ENCODE data around the gene CFAP410. TPM values are rescaled to one million over a fixed set of nuclear protein-coding genes. Genes with fewer than 3 reads are reported as not detected.

CFAP410 gene
- total RNA-seq, 6 experiments from 2014 or later, result 6.9 to 15.4 (median 13.1) TPM

DNA sequence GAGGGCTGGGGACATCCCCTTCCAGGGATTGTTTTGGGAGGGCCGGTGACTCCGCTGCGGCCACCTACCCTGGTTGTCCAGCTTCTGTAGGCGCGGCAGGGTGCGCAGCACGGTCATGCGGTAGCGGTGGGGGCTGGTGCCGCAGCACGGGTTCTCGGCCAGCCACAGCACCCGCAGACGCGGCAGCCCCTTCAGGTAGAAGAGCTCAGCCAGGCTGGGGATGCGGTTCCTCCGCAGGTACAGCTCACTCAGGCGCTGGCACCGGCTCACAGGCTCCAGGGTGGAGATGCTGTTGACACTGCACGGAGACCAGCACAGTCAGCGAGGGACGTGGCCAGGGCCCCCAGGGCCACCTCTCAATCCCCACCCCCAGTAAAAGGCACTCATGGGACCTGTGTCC lies 6.2 kb downstream of the CFAP410 start:
- ATAC-seq (no peak), DNase-seq (no peak)
- no peak overlapping the region for H3K4me3 ChIP-seq
- peaks cover 0 to 4% (median 0%) of the 10 kb centered on the region in 4 donors for H3K4me1 ChIP-seq
- H3K27ac ChIP-seq, result no peak overlapping the region
- no peaks in the 10 kb centered on the region for H3K36me3 ChIP-seq
- no peak for TF ChIP-seq POLR2A (IDR thresholded peaks at IDR 0.05)
- TF ChIP-seq, protein P1, sequence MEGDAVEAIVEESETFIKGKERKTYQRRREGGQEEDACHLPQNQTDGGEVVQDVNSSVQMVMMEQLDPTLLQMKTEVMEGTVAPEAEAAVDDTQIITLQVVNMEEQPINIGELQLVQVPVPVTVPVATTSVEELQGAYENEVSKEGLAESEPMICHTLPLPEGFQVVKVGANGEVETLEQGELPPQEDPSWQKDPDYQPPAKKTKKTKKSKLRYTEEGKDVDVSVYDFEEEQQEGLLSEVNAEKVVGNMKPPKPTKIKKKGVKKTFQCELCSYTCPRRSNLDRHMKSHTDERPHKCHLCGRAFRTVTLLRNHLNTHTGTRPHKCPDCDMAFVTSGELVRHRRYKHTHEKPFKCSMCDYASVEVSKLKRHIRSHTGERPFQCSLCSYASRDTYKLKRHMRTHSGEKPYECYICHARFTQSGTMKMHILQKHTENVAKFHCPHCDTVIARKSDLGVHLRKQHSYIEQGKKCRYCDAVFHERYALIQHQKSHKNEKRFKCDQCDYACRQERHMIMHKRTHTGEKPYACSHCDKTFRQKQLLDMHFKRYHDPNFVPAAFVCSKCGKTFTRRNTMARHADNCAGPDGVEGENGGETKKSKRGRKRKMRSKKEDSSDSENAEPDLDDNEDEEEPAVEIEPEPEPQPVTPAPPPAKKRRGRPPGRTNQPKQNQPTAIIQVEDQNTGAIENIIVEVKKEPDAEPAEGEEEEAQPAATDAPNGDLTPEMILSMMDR (IDR thresholded peaks at IDR 0.05), result no peak
- H3K27me3 ChIP-seq, result no peaks in the 10 kb centered on the region
- no CpG with 5 or more reads among the region's 22 CpGs for WGBS (ENCODE audit: insufficient coverage, low coverage, low lambda C conversion rate, missing lambda C conversion rate)
- no peaks in the 10 kb centered on the region for H3K9me3 ChIP-seq
- intact Hi-C loops (cut with DNase I), result no loop called here

DNA sequence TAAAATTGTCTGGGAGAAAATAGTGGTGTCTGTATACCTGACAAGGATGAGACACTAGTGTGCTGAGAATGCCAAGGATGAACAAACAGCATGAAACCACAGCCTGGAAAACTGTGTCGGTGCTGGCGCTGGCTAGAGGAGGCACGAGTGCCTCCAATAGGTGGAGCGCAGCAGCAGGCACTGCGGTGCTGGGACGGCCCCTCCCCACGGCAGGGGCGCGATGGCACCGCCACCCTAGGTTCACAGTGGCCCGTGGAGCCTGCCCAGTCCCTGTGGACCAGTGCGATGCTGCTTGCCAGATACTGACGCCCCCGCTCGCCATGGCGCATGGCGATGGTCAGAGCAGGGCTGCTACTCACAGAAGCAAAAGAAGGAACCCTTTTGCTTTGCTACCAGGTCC lies 6.8 kb downstream of the CFAP410 start:
- H3K4me1 ChIP-seq, result no peaks in the 10 kb centered on the region
- intact Hi-C loops (cut with DNase I), result no loop called here
- ATAC-seq (no peak), DNase-seq (no peak)
- no peaks in the 10 kb centered on the region for H3K36me3 ChIP-seq
- H3K27ac ChIP-seq, result no peak overlapping the region
- TF ChIP-seq, protein P1 (IDR thresholded peaks at IDR 0.05), result no peak
- no peak for TF ChIP-seq POLR2A (IDR thresholded peaks at IDR 0.05)
- 97% methylated on average over 4 of the region's 17 CpGs for WGBS (ENCODE audit: insufficient coverage, low coverage, low lambda C conversion rate, missing lambda C conversion rate)
- H3K27me3 ChIP-seq, result no peaks in the 10 kb centered on the region
- no peak overlapping the region for H3K4me3 ChIP-seq
- no peaks in the 10 kb centered on the region for H3K9me3 ChIP-seq

DNA sequence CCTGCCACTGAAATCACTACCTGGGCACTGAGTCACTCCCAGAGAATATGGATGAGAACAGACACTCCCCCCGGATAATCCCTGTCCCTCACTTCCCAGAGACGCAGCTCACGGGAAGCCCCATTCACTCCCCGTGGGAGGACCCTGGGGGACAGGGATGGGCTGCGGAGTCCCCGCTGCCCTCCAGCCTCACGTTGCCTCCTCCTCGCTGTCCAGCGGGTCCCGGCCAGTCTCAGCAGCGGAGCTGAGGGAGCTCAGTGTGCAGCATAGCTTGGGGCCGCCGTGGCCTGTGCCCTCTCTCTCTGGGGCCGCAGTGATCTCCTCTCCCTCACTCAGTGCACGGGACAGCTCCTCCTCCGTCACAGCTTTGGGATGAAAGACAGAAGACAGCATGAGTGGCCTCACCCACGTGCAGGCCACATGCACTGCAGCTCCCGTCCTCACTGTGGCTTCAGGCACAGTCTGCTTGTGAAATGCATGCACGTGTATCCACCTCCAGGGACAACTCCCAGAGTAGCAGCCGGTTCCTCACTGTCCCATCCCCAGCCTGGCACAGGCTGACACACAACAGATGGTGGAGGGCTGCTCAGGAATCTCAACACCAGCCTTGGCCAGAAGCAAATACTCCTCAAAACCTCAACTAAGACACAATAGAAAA lies 7.4 kb downstream of the CFAP410 start:
- H3K27ac ChIP-seq, result no peak overlapping the region
- peak; percentile 9 for TF ChIP-seq POLR2A (IDR thresholded peaks at IDR 0.05)
- TF ChIP-seq, protein P1 (IDR thresholded peaks at IDR 0.05), result no peak
- no peaks in the 10 kb centered on the region for H3K4me1 ChIP-seq
- H3K4me3 ChIP-seq, result no peak overlapping the region
- no peaks in the 10 kb centered on the region for H3K9me3 ChIP-seq
- peak in 2 of 4 donors; percentile 2 to 36 for ATAC-seq
- intact Hi-C loops (cut with DNase I), result no loop called here
- no peaks in the 10 kb centered on the region for H3K27me3 ChIP-seq
- no peaks in the 10 kb centered on the region for H3K36me3 ChIP-seq
- 57% methylated on average over 8 of the region's 20 CpGs for WGBS (ENCODE audit: insufficient coverage, low coverage, low lambda C conversion rate, missing lambda C conversion rate)
- no peak for DNase-seq

DNA sequence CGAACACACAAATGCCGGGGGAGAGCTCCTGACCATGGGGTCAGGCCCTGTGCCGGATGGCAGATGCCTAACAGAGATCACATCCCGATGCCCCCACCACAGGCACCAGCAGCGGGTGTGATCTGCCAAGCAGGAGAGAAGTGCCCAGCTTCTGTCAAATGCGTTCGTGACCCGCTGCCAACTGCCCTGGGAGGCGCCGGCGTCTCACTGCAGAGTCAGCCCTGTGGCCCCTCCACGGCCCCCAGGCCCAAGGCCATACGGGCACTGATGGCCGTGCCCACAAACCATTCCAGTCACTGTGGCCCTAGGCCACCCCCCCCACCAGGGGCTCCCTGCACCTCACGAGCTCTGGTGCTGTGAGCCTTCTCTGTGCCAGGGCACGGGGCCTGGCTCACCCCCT lies 8.0 kb downstream of the CFAP410 start:
- Histone ChIP-seq H3K27me3 (no peaks in the 10 kb centered on the region), H3K4me1 (no peaks in the 10 kb centered on the region), H3K36me3 (no peaks in the 10 kb centered on the region), H3K9me3 (no peaks in the 10 kb centered on the region), H3K27ac (no peak overlapping the region), H3K4me3 (no peak overlapping the region)
- no CpG with 5 or more reads among the region's 16 CpGs for WGBS (ENCODE audit: insufficient coverage, low coverage, low lambda C conversion rate, missing lambda C conversion rate)
- peak in 1 of 4 donors; percentile 3 for ATAC-seq
- intact Hi-C loops (cut with DNase I), result no loop called here
- DNase-seq, result no peak
- TF ChIP-seq POLR2A (IDR thresholded peaks at IDR 0.05), result no peak
- TF ChIP-seq, protein P1 (IDR thresholded peaks at IDR 0.05), result no peak
